HepG2 (cell line): ENCODE data around the gene PPM1M. TPM values are rescaled to one million over a fixed set of nuclear protein-coding genes. Genes with fewer than 3 reads are reported as not detected.

ENCODE experiments used
- ATAC-seq: fragments of 200-7000 bp; cut with Tn5 transposase; 3 replicates; pipeline ENCODE4 v1.9.1; 2020; ENCODE audit warnings: mild to moderate bottlenecking, moderate library complexity
- BruUV-seq: library from RNA; stranded (reverse); fragments of 400-500 nt; replicated peaks from 2 replicates; lab custom pipeline; 2021; lab: Mats Ljungman, UMichigan
- CTCF ChIA-PET: fragments of 300-600 bp; formaldehyde crosslinking; extraction: SDS; loops from one replicate; lab custom pipeline; 2021; ENCODE audit warnings: low total read pairs, inconsistent platforms, low intra/inter-chr PET ratio; lab: Yijun Ruan, JAX
- POLR2A ChIA-PET: fragments of 350-600 bp; sonication (Branson Sonifier 250); formaldehyde crosslinking; loops from one replicate; lab custom pipeline; 2020; ENCODE audit warnings: antibody characterized with exemption, inconsistent platforms; lab: Yijun Ruan, JAX
- DNase-seq: peaks from one replicate; pipeline ENCODE4 v3.0.0-alpha.2; 2015; ENCODE audit warnings: low spot score
- FAIRE-seq: peaks from 3 replicates; lab custom pipeline; 2011; peaks lifted over from hg19 to GRCh38; lab: Jason Lieb, UNC
- H2AFZ ChIP-seq: one replicate; pipeline ENCODE4 v1.6.1; 2011; ENCODE audit warnings: low read length, inconsistent platforms
- H3K27ac ChIP-seq: fragments of 300-600 bp; 3 replicates; pipeline ENCODE4 v1.8.0; 2011; ENCODE audit warnings: mixed run types, mild to moderate bottlenecking, mixed read lengths, low read length, inconsistent platforms; ENCODE audit not compliant: insufficient read depth; ENCODE audit errors: extremely low read length
- H3K27me3 ChIP-seq, 2 experiments: fragments of 200-600 bp in 1 of 2; 2 replicates in 1 of 2; 3 replicates in 1 of 2; pipeline versions ENCODE4 v1.6.0 to v1.8.0; 2011; ENCODE audit warnings: low read length in 2 of 2, mild to moderate bottlenecking in 2 of 2, moderate library complexity in 2 of 2, inconsistent platforms in 1 of 2; ENCODE audit not compliant: insufficient read depth in 2 of 2, control insufficient read depth in 1 of 2
- H3K36me3 ChIP-seq, 2 experiments: fragments of 200-600 bp in 1 of 2; replicated peaks in 1 of 2; 2 replicates in 1 of 2; 3 replicates in 1 of 2; pipeline versions ENCODE4 v1.5.1 to v1.8.0; 2011; ENCODE audit warnings: low read length in 2 of 2, inconsistent platforms in 1 of 2; ENCODE audit not compliant: insufficient read depth in 2 of 2, control insufficient read depth in 1 of 2
- H3K4me1 ChIP-seq: 2 replicates; pipeline ENCODE4 v1.5.1; 2012; ENCODE audit warnings: low read length, inconsistent platforms; ENCODE audit not compliant: insufficient read depth
- H3K4me2 ChIP-seq: 2 replicates; pipeline ENCODE4 v1.6.0; 2011; ENCODE audit warnings: low read depth, low read length, inconsistent platforms
- H3K4me3 ChIP-seq, 3 experiments: fragments of 200-600 bp in 1 of 3; sonication (generic), shearing (Covaris generic) in 1 of 3; replicated peaks in 1 of 3; 2 replicates each; pipeline ENCODE4 v1.5.1; 2011 to 2016; ENCODE audit warnings: low read length in 3 of 3, inconsistent platforms in 2 of 3, low read depth in 2 of 3, mild to moderate bottlenecking in 2 of 3, control low read depth in 1 of 3, mixed read lengths in 1 of 3; ENCODE audit not compliant: insufficient read depth in 1 of 3
- H3K79me2 ChIP-seq: one replicate; pipeline ENCODE4 v1.6.1; 2011; ENCODE audit warnings: low read length, inconsistent platforms; ENCODE audit not compliant: insufficient read depth
- H3K9ac ChIP-seq: 2 replicates; pipeline ENCODE4 v1.6.0; 2011; ENCODE audit warnings: mild to moderate bottlenecking, low read depth, low read length, inconsistent platforms; ENCODE audit not compliant: insufficient read depth
- H3K9me3 ChIP-seq: 2 replicates; pipeline ENCODE4 v1.5.1; 2012; ENCODE audit warnings: mild to moderate bottlenecking, low read length
- H4K20me1 ChIP-seq: 2 replicates; pipeline ENCODE4 v1.6.0; 2011; ENCODE audit warnings: inconsistent platforms, mild to moderate bottlenecking, low read length, moderate library complexity; ENCODE audit not compliant: insufficient read depth
- ATF1 ChIP-seq: IDR thresholded peaks from 2 replicates; pipeline ENCODE4 v1.6.1; 2016; ENCODE audit warnings: mild to moderate bottlenecking, control low read depth
- EED ChIP-seq: sonication (generic); formaldehyde crosslinking; IDR thresholded peaks from 2 replicates; pipeline ENCODE4 v1.5.0; 2020; ENCODE audit warnings: mild to moderate bottlenecking, missing genetic modification reagents
- EZH2 ChIP-seq: conservative IDR thresholded peaks from 2 replicates; pipeline ENCODE4 v1.6.1; 2012; ENCODE audit warnings: mild to moderate bottlenecking, low read depth, low read length, moderate library complexity
- NR3C1 ChIP-seq: sonication (generic); formaldehyde crosslinking; IDR thresholded peaks from 2 replicates; pipeline ENCODE4 v1.4.0; 2020; ENCODE audit warnings: missing genetic modification reagents
- RAD51 ChIP-seq: fragments of 450-650 bp; IDR thresholded peaks from 2 replicates; pipeline ENCODE4 v1.6.1; 2016; ENCODE audit warnings: borderline replicate concordance
- SETDB1 ChIP-seq: sonication (generic); formaldehyde crosslinking; IDR thresholded peaks from 2 replicates; pipeline ENCODE4 v1.5.1; 2020; ENCODE audit warnings: missing genetic modification reagents, mild to moderate bottlenecking, borderline replicate concordance
- SP4 ChIP-seq: sonication (generic); formaldehyde crosslinking; IDR thresholded peaks from 2 replicates; pipeline ENCODE4 v1.8.1; 2023; ENCODE audit warnings: mild to moderate bottlenecking, missing genetic modification reagents
- SRSF4 ChIP-seq: fragments of 200-400 bp; formaldehyde crosslinking; IDR thresholded peaks from one replicate; pipeline ENCODE4 v1.6.1; 2018; ENCODE audit warnings: mild to moderate bottlenecking, low read depth, low read length, moderate library complexity; ENCODE audit not compliant: poor library complexity, severe bottlenecking
- ZFP36L2 ChIP-seq: sonication (generic); formaldehyde crosslinking; IDR thresholded peaks from 2 replicates; pipeline ENCODE4 v1.4.0; 2020; ENCODE audit warnings: missing genetic modification reagents
- ZFP37 ChIP-seq: sonication (generic); formaldehyde crosslinking; IDR thresholded peaks from 2 replicates; pipeline ENCODE4 v1.4.0; 2020; ENCODE audit warnings: missing genetic modification reagents, borderline replicate concordance
- ZFYVE20 ChIP-seq: sonication (generic); formaldehyde crosslinking; IDR thresholded peaks from 2 replicates; pipeline ENCODE4 v1.8.0; 2023; ENCODE audit warnings: low read depth, mild to moderate bottlenecking, moderate library complexity, missing genetic modification reagents, borderline replicate concordance
- ZNF256 ChIP-seq: sonication (generic); formaldehyde crosslinking; conservative IDR thresholded peaks from 2 replicates; pipeline ENCODE4 v1.4.0; 2020; ENCODE audit warnings: missing genetic modification reagents
- ZNF607 ChIP-seq: sonication (generic); formaldehyde crosslinking; IDR thresholded peaks from 2 replicates; pipeline ENCODE4 v1.5.1; 2020; ENCODE audit warnings: missing genetic modification reagents, mild to moderate bottlenecking, borderline replicate concordance
- ZNF616 ChIP-seq: sonication (generic); formaldehyde crosslinking; IDR thresholded peaks from 2 replicates; pipeline ENCODE4 v1.5.0; 2020; ENCODE audit warnings: low read depth, mild to moderate bottlenecking, missing genetic modification reagents
- ZNF83 ChIP-seq: sonication (generic); formaldehyde crosslinking; IDR thresholded peaks from 2 replicates; pipeline ENCODE4 v1.4.0; 2020; ENCODE audit warnings: missing genetic modification reagents, mild to moderate bottlenecking, borderline replicate concordance
- WGBS: methylation state at CpG from one replicate; pipeline ENCODE4 v1.1.6; 2017; ENCODE audit warnings: low lambda C conversion rate; 5-methylcytosine and 5-hydroxymethylcytosine counted together
- in situ Hi-C: cut with HindIII; loops from 2 replicates; pipeline ENCODE4 v1.10.0; 2017; ENCODE audit warnings: low pct_unique_long_range_greater_than_20kb; ENCODE audit not compliant: extremely low pct_ligation_motif_present
- intact Hi-C: fragments of 100-400 bp; cut with micrococcal nuclease; formaldehyde crosslinking; loops from one replicate; pipeline ENCODE4 v1.10.0; 2022; ENCODE audit not compliant: unreplicated experiment
- polyA plus RNA-seq, 8 experiments: library from polyadenylated mRNA; depleted of rRNA in 3 of 8; stranded (reverse) in 7 of 8; unstranded in 1 of 8; fragments of >200 nt; fragmentation: Illumina TruSeq in 4 of 8; extraction: Trizol in 4 of 8; gene quantifications; 2 replicates each; pipeline versions ENCODE4 v1.2.1 to v1.2.3, GENCODE V29; 2011 to 2016; ENCODE audit warnings: low read depth in 4 of 8, missing spikeins in 1 of 8, mixed read lengths in 1 of 8; ENCODE audit not compliant: insufficient read depth in 1 of 8
- total RNA-seq, 5 experiments: library from RNA; depleted of rRNA; stranded (reverse); fragments of >200 nt; fragmentation: Illumina TruSeq; extraction: Trizol; gene quantifications; 2 replicates each; pipeline ENCODE4 v1.2.3, GENCODE V29; 2016; ENCODE audit warnings: low read depth in 1 of 5
- TF ChIP-seq, protein P1 (sequence below): sonication (generic); formaldehyde crosslinking; IDR thresholded peaks from 2 replicates; pipeline ENCODE4 v1.4.0; 2020; ENCODE audit warnings: missing genetic modification reagents, borderline replicate concordance
- TF ChIP-seq, protein P2 (sequence below): sonication (generic); formaldehyde crosslinking; IDR thresholded peaks from 2 replicates; pipeline ENCODE4 v1.8.1; 2023; ENCODE audit warnings: mild to moderate bottlenecking, missing genetic modification reagents

PPM1M gene
- total and polyA plus RNA-seq, 2 of the 13 experiments (the other 11 are each of a cell fraction or from before 2014, with no cell fraction given): 2.5 to 5.9 TPM

DNA sequence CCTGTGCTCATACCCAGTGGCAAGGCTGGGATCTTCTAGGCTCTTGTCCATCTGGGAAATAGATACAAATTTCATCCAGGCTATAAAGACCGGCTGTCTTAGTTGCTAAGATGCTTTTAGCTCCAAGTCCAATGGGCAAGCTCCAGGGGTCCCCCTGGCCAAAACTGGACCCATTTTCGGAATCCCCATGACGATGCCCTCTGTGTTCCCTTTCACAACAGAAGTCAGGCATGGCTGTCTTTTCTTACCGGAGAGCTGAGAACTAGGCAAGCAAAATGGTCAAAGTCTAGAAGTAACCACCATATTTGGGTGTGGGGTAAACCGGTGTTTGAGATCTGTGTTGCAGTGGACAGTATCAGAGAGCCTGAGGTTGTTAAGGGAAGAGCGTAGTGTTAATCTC is 43.1 kb downstream of the PPM1M start (continued):
- TF ChIP-seq, protein P1, sequence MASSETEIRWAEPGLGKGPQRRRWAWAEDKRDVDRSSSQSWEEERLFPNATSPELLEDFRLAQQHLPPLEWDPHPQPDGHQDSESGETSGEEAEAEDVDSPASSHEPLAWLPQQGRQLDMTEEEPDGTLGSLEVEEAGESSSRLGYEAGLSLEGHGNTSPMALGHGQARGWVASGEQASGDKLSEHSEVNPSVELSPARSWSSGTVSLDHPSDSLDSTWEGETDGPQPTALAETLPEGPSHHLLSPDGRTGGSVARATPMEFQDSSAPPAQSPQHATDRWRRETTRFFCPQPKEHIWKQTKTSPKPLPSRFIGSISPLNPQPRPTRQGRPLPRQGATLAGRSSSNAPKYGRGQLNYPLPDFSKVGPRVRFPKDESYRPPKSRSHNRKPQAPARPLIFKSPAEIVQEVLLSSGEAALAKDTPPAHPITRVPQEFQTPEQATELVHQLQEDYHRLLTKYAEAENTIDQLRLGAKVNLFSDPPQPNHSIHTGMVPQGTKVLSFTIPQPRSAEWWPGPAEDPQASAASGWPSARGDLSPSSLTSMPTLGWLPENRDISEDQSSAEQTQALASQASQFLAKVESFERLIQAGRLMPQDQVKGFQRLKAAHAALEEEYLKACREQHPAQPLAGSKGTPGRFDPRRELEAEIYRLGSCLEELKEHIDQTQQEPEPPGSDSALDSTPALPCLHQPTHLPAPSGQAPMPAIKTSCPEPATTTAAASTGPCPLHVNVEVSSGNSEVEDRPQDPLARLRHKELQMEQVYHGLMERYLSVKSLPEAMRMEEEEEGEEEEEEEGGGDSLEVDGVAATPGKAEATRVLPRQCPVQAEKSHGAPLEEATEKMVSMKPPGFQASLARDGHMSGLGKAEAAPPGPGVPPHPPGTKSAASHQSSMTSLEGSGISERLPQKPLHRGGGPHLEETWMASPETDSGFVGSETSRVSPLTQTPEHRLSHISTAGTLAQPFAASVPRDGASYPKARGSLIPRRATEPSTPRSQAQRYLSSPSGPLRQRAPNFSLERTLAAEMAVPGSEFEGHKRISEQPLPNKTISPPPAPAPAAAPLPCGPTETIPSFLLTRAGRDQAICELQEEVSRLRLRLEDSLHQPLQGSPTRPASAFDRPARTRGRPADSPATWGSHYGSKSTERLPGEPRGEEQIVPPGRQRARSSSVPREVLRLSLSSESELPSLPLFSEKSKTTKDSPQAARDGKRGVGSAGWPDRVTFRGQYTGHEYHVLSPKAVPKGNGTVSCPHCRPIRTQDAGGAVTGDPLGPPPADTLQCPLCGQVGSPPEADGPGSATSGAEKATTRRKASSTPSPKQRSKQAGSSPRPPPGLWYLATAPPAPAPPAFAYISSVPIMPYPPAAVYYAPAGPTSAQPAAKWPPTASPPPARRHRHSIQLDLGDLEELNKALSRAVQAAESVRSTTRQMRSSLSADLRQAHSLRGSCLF (CRISPR knock-in tag): no peak

DNA sequence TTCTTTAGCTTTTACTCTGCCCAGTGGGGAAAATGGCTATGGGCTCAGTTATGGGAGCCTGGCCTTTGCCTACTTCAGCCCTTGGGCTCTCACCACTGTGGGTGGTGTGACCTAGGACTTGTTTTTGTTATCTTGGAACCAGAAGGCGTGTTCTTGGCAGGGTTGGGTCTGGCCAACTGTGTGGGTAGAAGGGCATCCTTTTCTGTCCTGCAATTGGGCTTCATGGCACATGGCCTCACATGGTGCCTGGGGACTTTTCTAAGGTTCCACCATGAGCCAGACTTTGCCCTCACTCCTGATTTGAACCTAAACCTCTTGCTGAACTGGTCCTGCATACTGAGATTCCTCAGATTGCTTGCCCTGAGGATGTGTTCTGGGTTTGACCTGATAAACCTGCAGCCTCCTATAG is 43.8 kb downstream of the PPM1M start:
- no peaks in the 10 kb centered on the region; a peak in 1 of 5 replicates for H3K27me3 ChIP-seq
- peak overlapping the region; percentile 99 for H3K9ac ChIP-seq
- peak overlapping the region; percentile 96 for H3K27ac ChIP-seq
- intact Hi-C loops: loop anchor here (5.0 to 10.0 kb wide), 2 partner anchors 52 to 475 kb away; partner anchors contain the start of gene TWF2
- ChIA-PET CTCF (interaction anchor here (3.8 kb wide), 1 partner anchor 50 kb away, joined by 49 read pairs; no protein-coding TSS in a partner anchor), POLR2A (interaction anchor here (0.7 to 9.0 kb wide), 27 partner anchors 8 to 804 kb away, joined by 3 to 165 read pairs (median 7); partner anchors contain the start of genes POC1A, PPM1M, SEMA3G and TWF2)
- ATAC-seq (no peak; the same call in 2 of the 3 replicates), FAIRE-seq (no peak), DNase-seq (no peak)
- no TSS peak for BruUV-seq
- H4K20me1 ChIP-seq: peaks cover 23% of the 10 kb centered on the region
- peaks cover 65% of the 10 kb centered on the region for H3K4me1 ChIP-seq
- no peak overlapping the region for H2AFZ ChIP-seq
- peaks cover 28% of the 10 kb centered on the region for H3K79me2 ChIP-seq
- 33% methylated on average over 1 of the region's 1 CpG for WGBS
- H3K4me2 ChIP-seq: peak overlapping the region; percentile 97
- peaks cover 11 to 22% of the 10 kb centered on the region in 2 experiments; a peak in 4 of 5 replicates for H3K36me3 ChIP-seq
- no peaks in the 10 kb centered on the region for H3K9me3 ChIP-seq
- in situ Hi-C loops: no loop called here
- peak overlapping the region; percentile 11 to 97 (median 78); a peak in 5 of 6 replicates for H3K4me3 ChIP-seq
- no peak for TF ChIP-seq ZFP37 (CRISPR knock-in tag)
- TF ChIP-seq SP4 (CRISPR knock-in tag): no peak
- no peak for TF ChIP-seq EED (CRISPR knock-in tag)
- no peak; the same call in 1 of the 2 replicates for TF ChIP-seq ZNF256 (CRISPR knock-in tag)
- peak; percentile 79; the same call in 1 of the 2 replicates for TF ChIP-seq SETDB1 (CRISPR knock-in tag)
- no peak for TF ChIP-seq RAD51
- no peak for TF ChIP-seq ZFP36L2 (CRISPR knock-in tag)
- TF ChIP-seq, protein P2, sequence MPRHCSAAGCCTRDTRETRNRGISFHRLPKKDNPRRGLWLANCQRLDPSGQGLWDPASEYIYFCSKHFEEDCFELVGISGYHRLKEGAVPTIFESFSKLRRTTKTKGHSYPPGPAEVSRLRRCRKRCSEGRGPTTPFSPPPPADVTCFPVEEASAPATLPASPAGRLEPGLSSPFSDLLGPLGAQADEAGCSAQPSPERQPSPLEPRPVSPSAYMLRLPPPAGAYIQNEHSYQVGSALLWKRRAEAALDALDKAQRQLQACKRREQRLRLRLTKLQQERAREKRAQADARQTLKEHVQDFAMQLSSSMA (CRISPR knock-in tag): no peak
- TF ChIP-seq SRSF4: no peak
- TF ChIP-seq EZH2: no peak
- no peak for TF ChIP-seq ATF1 (CRISPR knock-in tag)
- TF ChIP-seq ZNF83 (CRISPR knock-in tag): no peak
- TF ChIP-seq ZNF607 (CRISPR knock-in tag): peak; percentile 23; the same call in 1 of the 2 replicates
- TF ChIP-seq ZFYVE20 (CRISPR knock-in tag): no peak
- peak; percentile 22; the same call in 1 of the 2 replicates for TF ChIP-seq ZNF616 (CRISPR knock-in tag)
- no peak for TF ChIP-seq NR3C1
